Measurements from ENCODE around the gene PIGU.

GRCh38 chr20:34578025-34578424, 98.9 kb downstream of the PIGU start:
- no peak for TF ChIP-seq POLR2AphosphoS5 (IDR thresholded peaks at IDR 0.05)
- TF ChIP-seq EP300 (IDR thresholded peaks at IDR 0.05), result no peak
- TF ChIP-seq CTCF (IDR thresholded peaks at IDR 0.05), result no peak
- TF ChIP-seq POLR2A (IDR thresholded peaks at IDR 0.05), result no peak
